Thyroid gland (tissue), 4 donors: Measurements from ENCODE around the gene LSM6. TPM values are rescaled to one million over a fixed set of nuclear protein-coding genes. Genes with fewer than 3 reads are reported as not detected.

Experiments
- DNase-seq, 2 donors: peaks; one replicate each; pipeline ENCODE4 v3.0.0-alpha.2; 2019
- H3K27ac ChIP-seq, 3 donors: fragments of 200-600 bp; sonication (generic); 1 replicate in 2 of 3; 2 replicates in 1 of 3; pipeline ENCODE4 v1.5.1; 2016 to 2019; ENCODE audit warnings: mild to moderate bottlenecking in 1 of 3, moderate library complexity in 1 of 3
- H3K27me3 ChIP-seq: fragments of 200-600 bp; sonication (generic); one replicate; pipeline ENCODE4 v1.5.1; 2019
- H3K36me3 ChIP-seq, 2 donors: fragments of 200-600 bp; sonication (generic); one replicate each; pipeline ENCODE4 v1.5.1; 2016 to 2019
- H3K4me1 ChIP-seq, 2 donors: fragments of 200-600 bp; sonication (generic); one replicate each; pipeline ENCODE4 v1.5.1; 2017 to 2019
- H3K4me3 ChIP-seq, 3 donors: fragments of 200-600 bp; sonication (generic); replicated peaks in 1 of 3; 1 replicate in 2 of 3; 2 replicates in 1 of 3; pipeline ENCODE4 v1.5.1; 2016; ENCODE audit warnings: mild to moderate bottlenecking in 1 of 3
- H3K9me3 ChIP-seq: fragments of 200-600 bp; sonication (generic); one replicate; pipeline ENCODE4 v1.5.1; 2017
- CTCF ChIP-seq, 6 experiments: fragments of 200-600 bp in 3 of 6; fragments of 450-650 bp in 3 of 6; sonication (generic) in 3 of 6; IDR thresholded peaks; one replicate each; pipeline ENCODE4 v1.5.1; 2016 to 2019; ENCODE audit warnings: antibody characterized with exemption in 6 of 6, mild to moderate bottlenecking in 2 of 6, inconsistent platforms in 1 of 6, moderate library complexity in 1 of 6
- POLR2A ChIP-seq, 2 donors: fragments of 450-650 bp; IDR thresholded peaks; one replicate each; pipeline ENCODE4 v1.6.1; 2017; ENCODE audit warnings: antibody characterized with exemption in 2 of 2, mild to moderate bottlenecking in 2 of 2, moderate library complexity in 1 of 2
- WGBS, 2 donors: methylation state at CpG; one replicate each; pipeline ENCODE4 v1.1.5; 2017; 5-methylcytosine and 5-hydroxymethylcytosine counted together
- intact Hi-C: fragments of 100-400 bp; cut with DNase I; formaldehyde crosslinking; loops from one replicate; pipeline ENCODE4 v1.15.1; 2023
- total RNA-seq, 4 donors: library from RNA; depleted of rRNA; stranded (reverse); fragments of >200 nt; gene quantifications; one replicate each; pipeline ENCODE4 v1.2.3, GENCODE V29; 2016

The LSM6 gene
- total RNA-seq, 4 donors from 2014 or later, result 25.1 to 43.9 (median 31.9) TPM

- Histone ChIP-seq H3K27me3 (no peaks in the 10 kb centered on the region), H3K9me3 (no peaks in the 10 kb centered on the region), H3K4me3 (no peak overlapping the region), H3K4me1 (no peaks in the 10 kb centered on the region), H3K36me3 (no peaks in the 10 kb centered on the region), H3K27ac (no peak overlapping the region)
- DNase-seq, result no peak
- intact Hi-C loops, result no loop called here
- no peak for TF ChIP-seq POLR2A (IDR thresholded peaks at IDR 0.05)
- TF ChIP-seq CTCF (IDR thresholded peaks at IDR 0.05), result no peak
Observed at GRCh38 chr4:146229406-146229805, 53.9 kb downstream of the LSM6 start.

GRCh38 chr4:146232131-146232722 lies 56.7 kb downstream of the LSM6 start:
- no peaks in the 10 kb centered on the region for H3K27me3 ChIP-seq
- no peaks in the 10 kb centered on the region for H3K36me3 ChIP-seq
- 87 to 100% methylated on average over 1 of the region's 1 CpG for WGBS, 2 donors
- TF ChIP-seq POLR2A (IDR thresholded peaks at IDR 0.05) (no peak), CTCF (IDR thresholded peaks at IDR 0.05) (no peak)
- H3K9me3 ChIP-seq, result no peaks in the 10 kb centered on the region
- DNase-seq, result no peak
- H3K4me1 ChIP-seq, result no peaks in the 10 kb centered on the region
- H3K4me3 ChIP-seq, result no peak overlapping the region
- no peak overlapping the region for H3K27ac ChIP-seq
- intact Hi-C loops, result no loop called here

GRCh38 chr4:146235654-146236177 lies 60.2 kb downstream of the LSM6 start:
- DNase-seq, result no peak
- Histone ChIP-seq H3K27ac (no peak overlapping the region), H3K4me3 (no peak overlapping the region), H3K27me3 (no peaks in the 10 kb centered on the region), H3K9me3 (no peaks in the 10 kb centered on the region), H3K4me1 (no peaks in the 10 kb centered on the region), H3K36me3 (no peaks in the 10 kb centered on the region)
- intact Hi-C loops, result no loop called here
- 71% methylated on average over 8 of the region's 8 CpGs for WGBS, 2 donors
- TF ChIP-seq CTCF (IDR thresholded peaks at IDR 0.05) (no peak), POLR2A (IDR thresholded peaks at IDR 0.05) (no peak)

GRCh38 chr4:146236216-146236615 lies 60.7 kb downstream of the LSM6 start:
- 63 to 71% methylated on average over 5 of the region's 5 CpGs for WGBS, 2 donors

More at GRCh38 chr4:146236216-146236615, 60.7 kb downstream of the LSM6 start:
- no peak overlapping the region for H3K4me3 ChIP-seq
- no peaks in the 10 kb centered on the region for H3K27me3 ChIP-seq
- no peak overlapping the region for H3K27ac ChIP-seq
- DNase-seq, result no peak
- TF ChIP-seq CTCF (IDR thresholded peaks at IDR 0.05) (no peak), POLR2A (IDR thresholded peaks at IDR 0.05) (no peak)
- intact Hi-C loops, result no loop called here
- no peaks in the 10 kb centered on the region for H3K9me3 ChIP-seq
- no peaks in the 10 kb centered on the region for H3K36me3 ChIP-seq
- peaks cover 0 to 1% of the 10 kb centered on the region in 2 donors for H3K4me1 ChIP-seq
